GM19025 (cell line): ENCODE measurements around the gene PAX5.
"Not testable (repeated sequence)": the region's sequence is repeated elsewhere in the genome, so short reads cannot be mapped to it uniquely, and the experiment has no call there.

Experiments used
- ATAC-seq: cut with Tn5 transposase; IDR thresholded peaks from one replicate; pipeline ENCODE4 v1.9.1; 2021; ENCODE audit warnings: mild to moderate bottlenecking, low read depth, moderate library complexity; ENCODE audit not compliant: unreplicated experiment

PAX5 gene

GRCh38 chr9:37033682-37034304, at the start of gene PAX5:
Gene PAX5, minus strand, starts transcription at chr9:37034268. Its CDS starts 237 bp downstream, at chr9:37034031.
- no peak for ATAC-seq

GRCh38 chr9:37083654-37084053, 49.6 kb upstream of the PAX5 start:
- ATAC-seq = no peak

- no peak for ATAC-seq
These were observed 48.2 kb upstream of the PAX5 start for GRCh38 chr9:37082214-37082765.

DNA sequence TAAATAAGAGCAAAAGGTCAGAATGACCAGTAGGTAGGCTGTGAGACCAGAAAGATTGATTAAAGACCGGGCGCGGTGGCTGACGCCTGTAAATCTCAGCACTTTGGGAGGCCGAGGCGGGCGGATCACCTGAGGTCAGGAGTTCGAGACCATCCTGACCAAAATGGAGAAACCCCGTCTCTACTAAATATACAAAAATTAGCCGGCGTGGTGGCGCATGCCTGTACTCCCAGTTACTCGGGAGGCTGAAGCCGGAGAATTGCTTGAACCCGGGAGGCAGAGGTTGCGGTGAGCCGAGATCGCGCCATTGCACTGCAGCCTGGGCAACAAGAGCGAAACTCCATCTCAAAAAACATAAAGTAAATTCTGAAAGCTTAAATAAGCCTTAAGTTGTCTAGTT, 47.4 kb upstream of the PAX5 start:
- not testable (repeated sequence) for ATAC-seq

DNA sequence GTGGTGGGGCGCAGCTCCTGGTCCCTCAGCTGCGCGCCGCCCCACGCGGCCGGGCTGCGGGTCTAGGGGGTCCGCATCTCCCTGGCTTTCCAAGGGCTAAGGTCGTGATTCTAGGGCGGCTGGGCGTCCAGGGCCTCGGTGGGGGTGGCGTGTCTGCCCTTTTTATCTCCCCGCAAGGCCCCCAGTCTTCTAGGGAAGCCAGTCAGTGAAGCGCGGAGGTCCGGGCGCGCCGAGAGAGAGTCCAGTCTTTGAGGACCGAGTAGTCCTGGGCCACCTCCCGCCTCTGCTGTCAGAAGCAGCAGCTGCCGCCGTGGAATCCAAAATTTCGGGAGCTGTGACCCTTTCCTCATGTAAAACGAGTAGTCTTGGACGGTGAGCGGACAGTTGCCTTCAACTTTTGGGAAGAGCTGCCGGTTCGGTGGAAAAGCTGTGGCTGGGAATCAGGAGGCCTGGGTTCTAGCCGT, 46.1 kb upstream of the PAX5 start:
- not testable (repeated sequence) for ATAC-seq

DNA sequence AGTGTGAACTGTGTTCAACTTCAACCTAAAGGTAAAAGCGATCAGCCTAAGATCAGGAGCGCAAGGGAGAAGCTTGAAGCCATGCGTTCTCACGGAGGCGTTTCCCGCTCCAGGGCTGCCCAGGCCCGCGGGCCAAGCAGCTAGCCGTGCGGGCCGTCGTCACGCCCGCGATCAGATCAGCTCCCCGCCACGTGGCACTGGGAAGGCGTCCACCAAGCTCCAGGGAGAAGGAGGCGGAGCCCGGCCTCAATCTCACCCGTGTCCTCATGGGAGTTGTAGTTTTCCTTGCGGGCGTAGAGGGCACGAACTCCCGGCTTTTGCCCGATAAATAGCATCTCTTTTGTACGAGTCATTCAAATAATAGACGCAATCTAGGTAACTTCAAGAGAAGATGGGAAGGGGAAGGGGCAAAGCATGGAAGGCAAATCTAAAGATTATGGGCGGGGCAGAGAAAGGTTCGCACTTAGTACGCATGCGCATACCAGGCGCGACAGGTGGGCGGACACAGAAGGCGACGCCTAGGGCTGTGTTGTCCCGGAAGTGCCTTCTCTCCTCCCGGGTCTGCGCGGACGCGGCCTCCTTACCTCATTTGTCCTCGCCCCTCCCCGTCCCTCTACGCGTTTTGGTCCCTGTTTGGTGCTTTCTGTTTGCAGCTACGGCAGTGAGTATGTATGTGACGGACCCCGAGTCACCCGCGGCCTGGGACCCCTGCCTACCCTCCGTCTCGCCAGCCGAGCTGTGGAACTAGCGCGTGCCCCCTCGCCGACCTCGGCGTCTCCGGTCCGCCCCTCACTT, 45.5 kb upstream of the PAX5 start:
- ATAC-seq = peak; percentile 91

DNA sequence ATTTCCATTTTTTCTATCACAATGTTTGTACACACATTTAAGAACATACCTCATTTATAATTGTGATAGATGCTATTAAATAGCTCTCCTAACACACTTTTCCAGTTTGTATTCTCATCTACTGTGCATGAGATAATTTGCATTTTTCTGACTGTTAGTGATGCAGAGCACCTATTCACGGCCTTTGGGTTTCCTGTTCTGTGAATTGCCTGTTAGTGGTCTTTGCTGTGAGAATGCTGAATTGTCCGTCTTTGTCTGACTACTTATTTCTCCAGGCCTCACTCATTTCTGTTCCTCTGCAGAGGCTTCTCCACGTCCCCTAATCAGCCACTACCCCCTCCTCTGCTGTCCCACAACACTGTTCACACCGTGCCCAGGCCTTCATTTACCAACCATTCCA, 40.7 kb upstream of the PAX5 start:
- not testable (repeated sequence) for ATAC-seq

DNA sequence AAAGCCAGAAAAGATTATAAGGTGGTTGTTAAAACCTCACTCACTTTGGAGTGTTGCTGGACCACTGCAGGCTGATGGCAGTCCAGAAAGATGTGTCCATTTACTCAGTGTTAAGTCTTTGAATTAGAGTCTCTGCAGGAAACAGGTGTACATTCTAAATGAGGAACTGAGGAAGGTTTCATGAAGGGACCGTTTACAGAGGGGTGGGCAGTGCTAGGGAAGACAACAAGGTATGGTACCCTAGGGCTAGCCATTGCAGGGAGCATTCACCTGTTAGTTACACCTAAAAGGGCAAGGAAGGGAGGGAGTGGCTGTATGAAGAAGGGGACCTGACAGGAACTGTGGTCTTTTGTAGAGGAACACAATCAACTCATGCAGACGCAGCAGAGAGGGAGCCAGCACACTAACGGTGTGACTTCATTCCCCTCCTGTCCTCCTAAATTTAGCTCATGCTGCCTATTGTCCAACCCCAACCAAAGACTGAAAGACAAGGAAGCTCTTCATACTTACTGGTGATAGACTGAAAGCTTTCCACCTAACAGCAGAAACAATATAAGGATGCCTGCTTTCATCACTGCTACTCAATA, 32.2 kb upstream of the PAX5 start:
- ATAC-seq = peak; percentile 67

GRCh38 chr9:37062336-37062735, 28.3 kb upstream of the PAX5 start:
- ATAC-seq = no peak

GRCh38 chr9:37061768-37062167, 27.7 kb upstream of the PAX5 start:
- ATAC-seq = no peak

DNA sequence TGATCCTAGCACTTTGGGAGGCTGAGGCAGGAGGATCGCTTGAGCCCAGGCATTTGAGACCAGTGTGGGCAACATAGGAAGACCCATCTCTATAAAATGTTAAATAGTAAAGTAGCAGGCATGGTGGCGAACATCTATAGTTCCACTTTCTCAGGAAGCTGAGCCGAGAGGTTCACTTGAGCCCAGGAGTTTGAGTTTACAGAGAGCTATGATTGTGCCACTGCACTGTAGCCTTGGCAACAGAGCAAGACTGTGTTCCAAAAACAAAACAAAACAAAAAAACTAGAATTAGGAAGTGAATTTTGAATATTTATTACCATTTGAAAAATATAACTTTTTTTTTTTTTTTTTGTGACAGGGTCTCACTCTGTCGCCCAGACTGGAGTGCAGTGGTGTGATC, 26.8 kb upstream of the PAX5 start:
- no peak for ATAC-seq

GRCh38 chr9:37056046-37056920, 22.2 kb upstream of the PAX5 start:
- ATAC-seq = no peak

DNA sequence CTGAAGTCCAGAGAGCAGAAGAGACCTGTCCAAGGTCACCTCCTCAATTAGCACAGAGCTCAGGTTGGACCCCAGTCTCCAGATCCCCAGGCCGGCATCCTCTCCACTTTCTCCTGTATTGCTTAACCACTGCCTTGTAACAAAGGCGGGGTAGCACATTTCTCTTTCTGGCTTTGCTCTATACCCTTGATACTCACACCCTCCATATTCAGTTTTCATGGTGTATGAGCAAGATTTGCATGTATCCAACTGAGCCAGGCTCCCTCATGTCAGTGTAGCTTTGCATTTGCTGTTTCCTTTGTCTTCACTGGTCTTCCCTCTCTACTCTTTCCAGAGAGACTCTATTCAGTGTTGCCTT, 20.3 kb upstream of the PAX5 start:
- ATAC-seq = not testable (repeated sequence)

- ATAC-seq = no peak
These were observed 19.8 kb upstream of the PAX5 start for GRCh38 chr9:37053684-37054362.

DNA sequence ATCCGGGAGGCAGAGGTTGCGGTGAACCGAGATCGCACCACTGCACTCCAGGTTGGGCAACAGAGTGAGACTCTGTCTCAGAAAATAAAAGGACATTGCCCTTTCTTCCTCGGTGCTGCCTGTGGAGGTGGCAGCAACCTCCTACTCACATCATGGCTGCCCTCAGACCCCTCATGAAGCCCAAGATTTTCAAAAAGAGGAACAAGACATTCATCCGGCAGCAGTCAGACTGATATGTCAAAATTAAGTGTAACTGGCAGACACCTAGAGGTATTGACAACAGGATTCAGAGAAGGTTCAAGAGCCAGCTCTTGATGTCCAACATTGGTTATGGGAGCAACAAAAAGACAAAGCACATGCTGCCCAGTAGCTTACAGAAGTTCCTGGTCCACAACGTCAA, 12.6 kb upstream of the PAX5 start:
- no peak for ATAC-seq

DNA sequence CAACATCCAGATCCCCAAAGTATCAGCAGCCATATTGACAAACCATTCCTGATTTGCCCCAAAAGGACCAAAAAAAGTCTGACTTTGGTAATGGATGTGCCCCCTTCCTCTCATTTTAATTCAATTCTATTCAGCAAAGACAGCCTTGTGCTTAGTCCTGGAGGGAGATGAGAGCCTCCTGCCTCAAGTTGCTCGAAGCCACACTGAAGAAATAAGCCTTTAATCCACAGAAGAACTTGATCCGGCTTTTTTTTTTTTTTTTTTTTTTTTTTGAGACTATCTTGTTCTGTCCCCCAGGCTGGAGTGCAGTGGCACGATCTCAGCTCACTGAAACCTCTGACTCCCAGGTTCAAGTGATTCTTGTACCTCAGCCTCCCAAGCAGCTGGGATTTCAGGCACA, 8.4 kb upstream of the PAX5 start:
- ATAC-seq = no peak

- ATAC-seq = no peak
These were observed 6.5 kb upstream of the PAX5 start for GRCh38 chr9:37040508-37041127.

- no peak for ATAC-seq
These were observed 4.9 kb upstream of the PAX5 start for GRCh38 chr9:37038943-37039464.

GRCh38 chr9:37038302-37038942, 4.4 kb upstream of the PAX5 start:
- no peak for ATAC-seq
